WERI-Rb-1 (cell line): ENCODE measurements around the gene TTLL5.
A peak's percentile ranks its signal among the peaks of the same experiment; 100 is the strongest.

Experiments
- DNase-seq: peaks from one replicate; pipeline ENCODE4 v3.0.0-alpha.2; 2020
- H3K27ac ChIP-seq: fragments of 250-450 bp; sonication (Bioruptor Pico); 2 replicates; pipeline ENCODE4 v1.5.1; 2020; ENCODE audit warnings: mild to moderate bottlenecking, moderate library complexity
- H3K27me3 ChIP-seq: fragments of 250-450 bp; sonication (Bioruptor Pico); 2 replicates; pipeline ENCODE4 v1.5.1; 2021; ENCODE audit warnings: mild to moderate bottlenecking, low read depth, moderate library complexity; ENCODE audit not compliant: insufficient read depth, severe bottlenecking
- H3K36me3 ChIP-seq: fragments of 250-450 bp; sonication (Bioruptor Pico); 2 replicates; pipeline ENCODE4 v1.5.1; 2020; ENCODE audit warnings: mild to moderate bottlenecking, moderate library complexity
- H3K4me3 ChIP-seq: 2 replicates; pipeline ENCODE4 v1.5.1; 2011; ENCODE audit warnings: low read depth, mild to moderate bottlenecking, control low read depth, low read length
- H3K9me3 ChIP-seq: fragments of 250-450 bp; sonication (Bioruptor Pico); 2 replicates; pipeline ENCODE4 v1.5.1; 2021; ENCODE audit warnings: mild to moderate bottlenecking, moderate library complexity; ENCODE audit not compliant: severe bottlenecking
- CTCF ChIP-seq: IDR thresholded peaks from 2 replicates; pipeline ENCODE4 v1.5.1; 2011; ENCODE audit warnings: low read depth, mild to moderate bottlenecking, control low read depth, inconsistent platforms, low read length

TTLL5 gene

GRCh38 chr14:75982266-75983018 is 321.4 kb downstream of the TTLL5 start:
- Histone ChIP-seq H3K4me3 (peak overlapping the region; percentile 62), H3K36me3 (no peaks in the 10 kb centered on the region), H3K9me3 (no peaks in the 10 kb centered on the region), H3K27me3 (no peaks in the 10 kb centered on the region), H3K27ac (peak overlapping the region; percentile 81)
- DNase-seq, result peak; percentile 84
- TF ChIP-seq CTCF, result peak; percentile 76

GRCh38 chr14:75983019-75983358 is 321.9 kb downstream of the TTLL5 start:
- no peak overlapping the region; the same call in 1 of the 2 replicates for H3K4me3 ChIP-seq
- no peaks in the 10 kb centered on the region for H3K36me3 ChIP-seq
- no peak for TF ChIP-seq CTCF
- no peak overlapping the region for H3K27ac ChIP-seq
- H3K9me3 ChIP-seq, result no peaks in the 10 kb centered on the region
- no peaks in the 10 kb centered on the region for H3K27me3 ChIP-seq
- no peak for DNase-seq

- Histone ChIP-seq H3K9me3 (no peaks in the 10 kb centered on the region), H3K36me3 (no peaks in the 10 kb centered on the region), H3K27me3 (no peaks in the 10 kb centered on the region), H3K4me3 (no peak overlapping the region), H3K27ac (no peak overlapping the region)
- DNase-seq, result no peak
- TF ChIP-seq CTCF, result no peak
Observed at GRCh38 chr14:75984674-75985073, 323.6 kb downstream of the TTLL5 start.

GRCh38 chr14:75985618-75986438 is 324.8 kb downstream of the TTLL5 start, which contains the start of gene IFT43:
IFT43 (plus strand) TSS chr14:75985763; CDS start chr14:75985787, 24 bp downstream.
- peaks cover 5% of the 10 kb centered on the region for H3K36me3 ChIP-seq
- H3K9me3 ChIP-seq, result no peaks in the 10 kb centered on the region
- H3K27me3 ChIP-seq, result no peaks in the 10 kb centered on the region
- TF ChIP-seq CTCF, result no peak
- H3K27ac ChIP-seq, result peak within 1 kb of the TSS; percentile 76
- peak within 1 kb of the TSS; percentile 88 for H3K4me3 ChIP-seq
- DNase-seq, result peak; percentile 83

- TF ChIP-seq CTCF, result no peak
- peak overlapping the region; percentile 44; the same call in 1 of the 2 replicates for H3K27ac ChIP-seq
- H3K36me3 ChIP-seq, result peaks cover 5% of the 10 kb centered on the region
- no peaks in the 10 kb centered on the region for H3K9me3 ChIP-seq
- no peak for DNase-seq
- no peaks in the 10 kb centered on the region for H3K27me3 ChIP-seq
- H3K4me3 ChIP-seq, result peak overlapping the region; percentile 88
Observed at GRCh38 chr14:75986439-75986765, 325.4 kb downstream of the TTLL5 start.
